Retinal pigment epithelial cell (primary cell): ENCODE measurements around the gene MROH7.

Source experiments
- DNase-seq: peaks from one replicate; pipeline ENCODE4 v3.0.0-alpha.2; 2010; ENCODE audit warnings: low read depth
- H3K4me3 ChIP-seq: 2 replicates; pipeline ENCODE4 v1.5.1; 2011; ENCODE audit warnings: mild to moderate bottlenecking, low read length, control low read depth, moderate library complexity
- CTCF ChIP-seq: conservative IDR thresholded peaks from 2 replicates; pipeline ENCODE4 v1.5.1; 2011; ENCODE audit warnings: low read depth, low read length, control low read depth, inconsistent platforms

The MROH7 gene

GRCh38 chr1:54610048-54610447, 31.5 kb upstream of the MROH7 start:
- TF ChIP-seq CTCF, result no peak
- no peak overlapping the region for H3K4me3 ChIP-seq
- no peak for DNase-seq

GRCh38 chr1:54610601-54611580, 30.7 kb upstream of the MROH7 start:
- DNase-seq, result no peak
- TF ChIP-seq CTCF, result no peak
- no peak overlapping the region for H3K4me3 ChIP-seq

GRCh38 chr1:54611621-54612020, 30.0 kb upstream of the MROH7 start:
- no peak for DNase-seq
- no peak overlapping the region for H3K4me3 ChIP-seq
- no peak for TF ChIP-seq CTCF

DNA sequence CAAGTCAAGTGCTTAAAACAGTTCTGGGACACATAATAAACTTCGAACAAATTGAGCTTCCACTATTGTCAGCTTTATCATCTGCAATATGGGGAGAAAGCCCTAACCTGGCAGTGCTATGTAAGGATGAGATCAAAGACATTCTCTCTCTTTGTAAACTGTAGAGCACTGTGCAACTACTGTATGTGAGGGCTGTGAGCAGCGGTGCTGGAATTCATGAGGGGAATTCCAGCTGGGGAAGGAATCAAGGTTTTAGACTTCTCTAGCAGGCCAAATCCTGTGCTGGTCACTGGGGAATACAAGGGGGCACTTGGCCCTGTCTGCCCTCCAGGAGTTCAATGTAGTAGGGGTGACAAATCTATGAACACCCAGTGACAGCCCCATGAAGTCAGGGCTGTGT, 27.6 kb upstream of the MROH7 start:
- no peak for DNase-seq
- no peak overlapping the region for H3K4me3 ChIP-seq
- no peak for TF ChIP-seq CTCF

GRCh38 chr1:54614563-54614962, 27.0 kb upstream of the MROH7 start:
- no peak for TF ChIP-seq CTCF
- no peak for DNase-seq
- no peak overlapping the region for H3K4me3 ChIP-seq

DNA sequence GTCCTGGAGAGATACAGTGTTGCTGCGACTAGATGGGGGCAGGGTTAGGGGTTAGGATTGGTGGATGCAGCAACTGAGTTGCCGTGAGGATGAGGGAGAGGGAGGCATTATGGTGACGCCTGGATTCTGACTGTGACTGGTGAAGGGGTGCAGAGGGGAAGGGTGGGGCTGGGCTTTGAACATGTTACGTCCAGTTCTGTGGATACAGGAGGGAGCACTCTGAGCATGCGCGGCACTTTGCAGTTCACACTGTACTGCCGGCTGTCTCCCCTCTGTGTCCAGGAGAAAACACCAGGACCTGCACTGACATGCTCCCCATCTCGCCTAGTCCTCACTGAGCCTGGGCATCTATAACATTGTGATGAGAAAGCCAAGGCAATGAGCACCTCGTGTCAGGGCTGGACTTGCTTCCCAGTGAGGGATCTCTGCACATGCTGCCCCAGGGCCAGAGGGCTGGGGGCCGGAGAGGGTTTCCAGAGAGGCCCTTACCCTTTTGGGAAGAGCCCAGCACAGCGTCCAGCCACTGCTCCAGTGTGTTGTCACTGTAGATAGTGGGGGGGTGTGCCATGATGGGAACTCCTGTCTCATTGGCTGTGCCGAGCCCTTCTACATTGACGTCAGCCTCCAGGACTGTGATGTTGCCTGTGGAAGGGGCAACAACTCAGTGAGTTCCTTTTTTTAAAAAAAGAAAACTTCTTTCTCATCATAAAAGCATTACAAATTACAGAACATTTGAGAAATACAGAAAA, 25.9 kb upstream of the MROH7 start:
- no peak for TF ChIP-seq CTCF
- no peak overlapping the region for H3K4me3 ChIP-seq
- no peak for DNase-seq

GRCh38 chr1:54619749-54620148, 21.8 kb upstream of the MROH7 start:
- no peak for TF ChIP-seq CTCF
- H3K4me3 ChIP-seq, result no peak overlapping the region
- no peak for DNase-seq
